GM18505 (cell line): ENCODE results near the gene NRP1.
A peak's percentile ranks its signal among the peaks of the same experiment; 100 is the strongest.

ENCODE experiments used
- ATAC-seq: cut with Tn5 transposase; IDR thresholded peaks from one replicate; pipeline ENCODE4 v1.9.1; 2021; ENCODE audit not compliant: unreplicated experiment
- POLR2A ChIP-seq: IDR thresholded peaks from 4 replicates; pipeline ENCODE4 v1.6.1; 2011; ENCODE audit warnings: borderline replicate concordance; ENCODE audit not compliant: insufficient read depth, insufficient read length; ENCODE audit errors: extremely low read depth

Gene NRP1

GRCh38 chr10:33176688-33177087 is 157.8 kb downstream of the NRP1 start:
- ATAC-seq, result no peak

GRCh38 chr10:33174674-33175434 is 159.6 kb downstream of the NRP1 start:
- TF ChIP-seq POLR2A, result no peak
- ATAC-seq, result no peak

More at GRCh38 chr10:33176688-33177087, 157.8 kb downstream of the NRP1 start:
- TF ChIP-seq POLR2A, result no peak

DNA sequence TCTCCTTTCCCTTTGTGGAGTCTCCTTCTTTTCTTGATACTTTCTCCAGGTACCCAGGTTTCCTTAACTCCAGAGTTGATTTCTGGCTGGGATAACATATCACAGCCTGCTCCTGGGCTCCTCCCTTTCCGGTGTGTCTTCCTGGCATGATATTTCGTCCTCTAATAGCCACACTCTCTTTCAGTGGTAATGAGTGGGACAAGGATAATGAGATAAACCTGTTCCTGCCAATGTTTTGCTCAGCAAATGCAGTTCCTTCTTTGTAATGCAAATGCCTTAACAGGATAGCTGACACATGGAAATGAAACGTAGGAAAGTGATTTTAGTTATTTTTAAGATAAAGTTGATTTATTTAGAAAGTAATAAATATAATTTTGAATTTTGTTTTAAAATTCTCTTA is 168.6 kb downstream of the NRP1 start:
- ATAC-seq, result no peak
- no peak for TF ChIP-seq POLR2A

- ATAC-seq, result no peak
- no peak for TF ChIP-seq POLR2A
Observed at GRCh38 chr10:33164060-33164709, 170.3 kb downstream of the NRP1 start.

DNA sequence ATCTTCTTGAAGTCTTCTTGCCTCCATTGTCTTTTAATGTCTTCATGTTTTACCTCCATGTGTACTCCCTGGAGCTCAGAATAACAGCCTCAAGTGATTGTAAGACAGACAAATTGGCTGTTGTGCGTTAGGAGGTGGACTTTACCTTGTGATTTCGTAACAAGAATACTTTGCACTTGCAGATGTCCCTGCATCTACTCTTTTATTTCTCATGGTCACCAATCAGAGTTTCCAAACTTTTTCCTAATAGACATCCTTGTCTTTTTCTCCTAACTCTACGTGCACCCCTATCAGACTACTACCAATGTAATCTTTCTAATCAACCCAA is 172.3 kb downstream of the NRP1 start:
- TF ChIP-seq POLR2A, result no peak
- ATAC-seq, result no peak

DNA sequence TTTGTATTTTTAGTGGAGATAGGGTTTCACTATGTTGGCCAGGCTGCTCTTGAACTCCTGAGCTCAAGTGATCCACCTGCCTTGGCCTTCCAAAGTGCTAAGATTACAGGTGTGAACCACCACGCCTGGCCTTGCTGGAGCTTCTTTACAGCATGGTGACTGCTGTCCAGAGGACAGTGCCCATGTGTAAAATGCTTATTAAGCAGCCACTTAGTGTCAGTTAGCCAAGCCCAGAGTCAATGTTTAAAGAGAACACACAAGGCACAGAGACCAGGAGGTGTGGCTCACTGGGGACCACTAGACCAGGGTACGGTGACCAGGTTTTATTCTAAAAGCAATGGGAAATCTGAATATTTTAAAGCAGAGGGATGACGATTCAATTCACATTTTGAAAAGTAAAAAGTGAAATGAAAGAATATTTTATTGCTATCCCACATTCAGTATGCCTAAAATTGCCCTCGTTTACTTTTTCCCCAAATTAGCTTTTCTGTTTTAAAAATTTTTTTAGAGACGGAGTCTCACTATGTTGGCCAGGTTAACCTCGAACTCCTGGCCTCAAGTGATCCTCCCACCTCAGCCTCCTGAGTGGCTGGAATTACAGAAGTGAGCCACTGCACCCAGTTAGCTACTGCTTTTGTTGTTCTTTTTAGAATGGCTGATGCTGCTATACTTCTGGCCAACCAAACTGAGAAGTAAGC is 172.8 kb downstream of the NRP1 start:
- no peak for TF ChIP-seq POLR2A
- ATAC-seq, result no peak

DNA sequence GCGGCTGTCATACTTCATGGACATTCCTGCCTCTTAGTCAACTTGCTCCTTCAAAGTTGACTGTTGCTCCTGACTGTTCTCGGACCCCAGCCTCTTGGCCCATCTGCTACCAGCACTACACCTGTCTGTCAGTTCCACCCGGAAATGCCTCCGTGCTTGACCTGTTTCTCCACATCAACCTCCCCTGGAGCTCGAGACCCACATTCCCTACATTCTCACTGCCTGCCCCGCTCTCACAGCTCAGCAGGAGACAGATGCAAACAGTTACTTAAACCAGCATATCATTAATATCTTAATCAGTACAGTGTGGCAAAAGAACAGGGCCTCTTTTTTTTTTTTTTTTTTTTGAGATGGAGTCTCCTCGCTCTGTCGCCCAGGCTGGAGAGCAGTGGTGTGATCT is 174.3 kb downstream of the NRP1 start:
- no peak for TF ChIP-seq POLR2A

GRCh38 chr10:33157103-33157502 is 177.4 kb downstream of the NRP1 start:
- no peak for ATAC-seq
- TF ChIP-seq POLR2A, result no peak

More for the DNA sequence above, 174.3 kb downstream of the NRP1 start:
- ATAC-seq, result no peak

DNA sequence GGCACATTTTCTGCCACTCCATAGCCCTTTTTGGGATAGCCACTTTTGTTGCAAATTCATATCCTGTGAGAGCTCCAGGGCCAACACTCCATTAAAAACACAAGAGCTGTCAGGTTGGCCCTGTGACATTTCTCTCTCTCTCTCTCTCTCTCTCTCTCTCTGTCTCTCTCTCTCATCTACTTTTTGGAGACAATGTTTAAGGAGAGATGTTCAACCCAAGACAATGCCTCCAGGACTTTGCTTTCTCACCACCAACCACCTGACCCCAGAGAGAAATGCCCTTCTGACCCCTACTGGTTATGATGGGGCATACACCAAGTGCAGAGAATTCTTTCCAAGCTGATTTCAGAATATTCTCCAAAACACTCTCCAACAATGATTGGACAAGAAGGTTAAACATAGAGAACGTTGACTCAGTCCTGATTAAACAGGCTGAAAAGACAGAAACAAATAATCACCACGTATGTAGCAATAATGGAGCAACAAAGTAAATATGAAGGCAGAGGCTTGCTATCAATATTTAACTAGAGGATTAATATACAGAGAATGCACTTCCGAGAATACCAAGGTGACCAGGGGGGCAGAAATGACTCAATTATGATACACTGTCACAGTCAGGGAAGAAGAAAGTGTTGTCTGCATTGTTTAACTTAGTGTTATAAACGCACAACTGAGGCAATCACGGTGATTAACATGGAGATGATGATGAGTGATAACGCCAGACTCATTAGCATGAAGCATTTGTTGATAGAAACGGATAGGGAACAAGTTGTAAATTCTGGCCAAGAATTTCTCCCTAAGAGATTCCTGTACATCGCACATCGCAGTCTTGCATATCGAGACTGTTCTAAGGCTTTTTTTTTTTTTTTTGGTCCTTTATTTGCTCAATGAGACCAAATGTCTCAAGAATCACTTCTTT is 178.5 kb downstream of the NRP1 start:
- ATAC-seq, result peak; percentile 76
- TF ChIP-seq POLR2A, result no peak

DNA sequence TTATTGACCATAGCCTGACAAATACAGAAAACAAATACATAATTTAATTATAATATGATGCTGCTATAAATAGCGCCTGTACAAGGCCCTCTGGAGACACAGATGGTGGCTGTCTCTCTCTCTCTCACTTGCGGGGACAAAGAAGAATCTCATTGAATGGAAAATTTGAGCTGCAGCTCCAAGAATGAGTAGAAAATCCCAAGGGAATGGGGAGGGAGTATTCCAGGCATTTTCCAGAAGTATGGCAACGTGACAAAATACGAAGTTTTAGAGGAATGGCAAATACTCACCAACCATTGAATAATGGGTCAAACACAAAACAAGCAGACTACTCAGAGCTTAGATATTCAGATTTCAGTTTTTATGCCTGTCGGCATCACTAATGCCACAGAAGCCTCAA is 179.9 kb downstream of the NRP1 start:
- ATAC-seq, result no peak
- TF ChIP-seq POLR2A, result no peak

DNA sequence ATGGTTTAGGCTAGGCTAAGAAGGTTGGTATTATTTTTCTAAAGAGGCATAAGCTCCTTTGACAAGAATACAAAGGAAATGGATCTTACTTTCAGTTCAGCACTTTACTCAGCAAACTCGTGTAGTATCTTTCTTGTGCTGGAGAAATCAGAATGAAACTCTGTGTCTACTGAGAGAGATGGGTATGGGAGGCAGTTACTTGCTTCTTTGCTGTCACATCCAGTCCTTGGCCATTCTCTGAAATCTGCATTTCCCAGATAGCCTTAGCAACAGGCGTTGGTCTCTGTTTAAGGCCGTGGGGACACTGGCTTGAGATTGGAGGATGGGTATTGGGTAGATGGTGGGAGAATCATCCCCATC is 180.5 kb downstream of the NRP1 start:
- no peak for ATAC-seq
- no peak for TF ChIP-seq POLR2A

DNA sequence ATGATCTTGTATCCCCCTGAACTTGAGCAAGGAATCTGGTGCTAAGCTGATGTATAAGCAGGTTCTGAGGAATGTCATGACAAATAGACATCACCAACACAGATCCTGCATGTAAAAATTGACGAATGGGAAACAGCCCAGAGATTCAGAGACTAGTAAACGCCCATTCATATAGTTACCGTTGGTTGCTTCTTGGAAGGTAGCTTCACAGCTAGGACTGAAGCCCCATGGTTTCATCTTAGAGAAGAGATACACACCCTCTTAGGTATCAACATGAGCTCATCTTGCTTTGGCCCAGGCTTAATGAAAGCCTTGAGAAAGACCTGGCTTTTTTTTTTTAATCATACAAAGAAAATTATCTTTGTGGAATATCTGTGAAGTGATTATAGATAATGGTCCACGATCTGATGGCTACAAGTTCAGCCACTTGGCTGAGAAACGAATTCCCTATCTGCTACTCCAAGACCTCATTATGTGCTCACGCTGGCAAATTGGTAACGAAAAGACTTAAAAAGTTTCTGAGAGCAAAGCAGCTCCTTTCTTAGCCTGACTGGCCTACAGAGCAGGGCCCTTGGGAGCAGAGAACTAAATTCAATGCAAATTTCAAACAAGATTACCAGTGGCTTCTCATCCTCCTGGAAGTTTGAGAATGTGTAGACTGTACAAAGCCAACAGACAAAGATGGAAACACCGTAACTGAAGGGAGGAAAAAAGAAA is 181.1 kb downstream of the NRP1 start:
- no peak for ATAC-seq

More for the DNA sequence above, 181.1 kb downstream of the NRP1 start:
- TF ChIP-seq POLR2A, result no peak
